Right lobe of liver (tissue), 4 donors: ENCODE results near the gene LTN1.

Experiments
- POLR2A ChIP-seq: fragments of 450-650 bp; IDR thresholded peaks from one replicate; pipeline ENCODE4 v1.6.1; 2017; ENCODE audit warnings: antibody characterized with exemption, mild to moderate bottlenecking
- TF ChIP-seq, protein P1 (sequence below), 4 donors: fragments of 200-600 bp in 3 of 4; fragments of 450-650 bp in 1 of 4; IDR thresholded peaks; one replicate each; pipeline versions ENCODE4 v1.5.1 to v1.8.0; 2016 to 2022; ENCODE audit warnings: antibody characterized with exemption in 4 of 4, mild to moderate bottlenecking in 2 of 4
- donor health status: DM: no; HTN: no; CAD: no.
- donor health status: DM: no; HTN: no; CAD: no.
- donor health status: DM: no; HTN: yes; CAD: no.

DNA sequence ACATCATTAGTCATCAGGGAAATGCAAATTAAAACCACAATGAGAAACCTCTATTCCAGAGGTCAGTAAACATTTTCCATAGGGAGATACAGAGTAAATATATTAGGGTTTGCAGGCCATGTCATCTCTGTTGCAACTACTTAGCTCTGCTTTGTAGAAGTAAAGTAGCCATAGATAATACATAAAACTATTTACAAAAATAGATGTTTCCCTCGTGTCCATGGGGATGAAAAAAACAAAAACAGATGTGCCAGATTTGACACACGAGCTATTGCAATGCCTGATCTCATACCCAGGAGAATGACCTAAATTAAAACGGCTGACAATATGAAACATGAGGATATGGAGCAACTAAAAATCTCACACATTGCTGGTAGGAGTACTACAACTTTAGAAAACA is 17.3 kb downstream of the LTN1 start:
- TF ChIP-seq, protein P1, sequence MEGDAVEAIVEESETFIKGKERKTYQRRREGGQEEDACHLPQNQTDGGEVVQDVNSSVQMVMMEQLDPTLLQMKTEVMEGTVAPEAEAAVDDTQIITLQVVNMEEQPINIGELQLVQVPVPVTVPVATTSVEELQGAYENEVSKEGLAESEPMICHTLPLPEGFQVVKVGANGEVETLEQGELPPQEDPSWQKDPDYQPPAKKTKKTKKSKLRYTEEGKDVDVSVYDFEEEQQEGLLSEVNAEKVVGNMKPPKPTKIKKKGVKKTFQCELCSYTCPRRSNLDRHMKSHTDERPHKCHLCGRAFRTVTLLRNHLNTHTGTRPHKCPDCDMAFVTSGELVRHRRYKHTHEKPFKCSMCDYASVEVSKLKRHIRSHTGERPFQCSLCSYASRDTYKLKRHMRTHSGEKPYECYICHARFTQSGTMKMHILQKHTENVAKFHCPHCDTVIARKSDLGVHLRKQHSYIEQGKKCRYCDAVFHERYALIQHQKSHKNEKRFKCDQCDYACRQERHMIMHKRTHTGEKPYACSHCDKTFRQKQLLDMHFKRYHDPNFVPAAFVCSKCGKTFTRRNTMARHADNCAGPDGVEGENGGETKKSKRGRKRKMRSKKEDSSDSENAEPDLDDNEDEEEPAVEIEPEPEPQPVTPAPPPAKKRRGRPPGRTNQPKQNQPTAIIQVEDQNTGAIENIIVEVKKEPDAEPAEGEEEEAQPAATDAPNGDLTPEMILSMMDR (IDR thresholded peaks at IDR 0.05): no peak
- no peak for TF ChIP-seq POLR2A
